DOHH2 (cell line): ENCODE measurements around the gene PASK.

Experiments used
- EZH2phosphoT487 ChIP-seq: fragments of 200-600 bp; sonication (generic); IDR thresholded peaks from 2 replicates; pipeline ENCODE4 v1.6.1; 2017; ENCODE audit warnings: borderline replicate concordance, mild to moderate bottlenecking, antibody characterized with exemption, low read length, moderate library complexity, mixed read lengths
- TF ChIP-seq, protein P1 (sequence below): fragments of 200-600 bp; sonication (generic); IDR thresholded peaks from one replicate; pipeline ENCODE4 v1.5.1; 2014; ENCODE audit warnings: antibody characterized with exemption, mild to moderate bottlenecking, low read depth, low read length; ENCODE audit not compliant: poor library complexity, severe bottlenecking

DNA sequence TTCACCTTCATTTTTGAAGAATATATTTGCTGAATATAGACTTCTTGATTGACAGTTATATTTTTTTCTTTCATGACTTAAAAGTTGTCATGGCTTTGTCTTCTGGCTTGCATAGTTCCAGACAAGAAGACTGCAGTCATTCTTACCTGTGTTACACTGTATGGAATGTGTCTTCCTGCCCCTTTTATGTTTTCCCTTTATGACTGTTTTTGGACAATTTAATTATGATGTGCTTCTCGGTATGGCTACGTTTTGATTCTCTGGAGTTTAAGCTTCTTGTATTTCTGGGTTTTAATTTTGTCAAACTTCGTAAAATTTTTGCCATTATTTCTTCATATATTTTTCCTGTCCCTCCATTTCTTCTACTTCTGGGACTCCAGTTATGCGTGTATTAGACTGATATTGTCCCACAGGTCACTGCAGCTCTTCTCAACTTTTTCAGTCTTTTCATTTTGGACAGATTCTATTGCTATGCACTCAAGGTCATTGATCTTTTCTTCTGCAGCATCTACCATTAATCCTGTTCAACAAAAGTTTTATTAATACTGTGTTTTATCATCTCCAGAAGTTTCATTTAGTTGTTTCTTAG lies 64.3 kb downstream of the PASK start:
- TF ChIP-seq, protein P1, sequence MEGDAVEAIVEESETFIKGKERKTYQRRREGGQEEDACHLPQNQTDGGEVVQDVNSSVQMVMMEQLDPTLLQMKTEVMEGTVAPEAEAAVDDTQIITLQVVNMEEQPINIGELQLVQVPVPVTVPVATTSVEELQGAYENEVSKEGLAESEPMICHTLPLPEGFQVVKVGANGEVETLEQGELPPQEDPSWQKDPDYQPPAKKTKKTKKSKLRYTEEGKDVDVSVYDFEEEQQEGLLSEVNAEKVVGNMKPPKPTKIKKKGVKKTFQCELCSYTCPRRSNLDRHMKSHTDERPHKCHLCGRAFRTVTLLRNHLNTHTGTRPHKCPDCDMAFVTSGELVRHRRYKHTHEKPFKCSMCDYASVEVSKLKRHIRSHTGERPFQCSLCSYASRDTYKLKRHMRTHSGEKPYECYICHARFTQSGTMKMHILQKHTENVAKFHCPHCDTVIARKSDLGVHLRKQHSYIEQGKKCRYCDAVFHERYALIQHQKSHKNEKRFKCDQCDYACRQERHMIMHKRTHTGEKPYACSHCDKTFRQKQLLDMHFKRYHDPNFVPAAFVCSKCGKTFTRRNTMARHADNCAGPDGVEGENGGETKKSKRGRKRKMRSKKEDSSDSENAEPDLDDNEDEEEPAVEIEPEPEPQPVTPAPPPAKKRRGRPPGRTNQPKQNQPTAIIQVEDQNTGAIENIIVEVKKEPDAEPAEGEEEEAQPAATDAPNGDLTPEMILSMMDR = no peak
- no peak for TF ChIP-seq EZH2phosphoT487
